PC-9 (cell line): Measurements from ENCODE around the gene OAF.

ENCODE experiments used
- CTCF ChIP-seq: fragments of 200-600 bp; sonication (generic); conservative IDR thresholded peaks from 2 replicates; pipeline ENCODE4 v1.6.1; 2017; ENCODE audit warnings: mixed run types, antibody characterized with exemption, mild to moderate bottlenecking, moderate library complexity
- EZH2 ChIP-seq: fragments of 200-600 bp; sonication (generic); IDR thresholded peaks from 2 replicates; pipeline ENCODE4 v1.8.0; 2017; ENCODE audit warnings: antibody characterized with exemption, low read depth

GRCh38 chr11:120188371-120188770 is 22.5 kb upstream of the OAF start:
- no peak for TF ChIP-seq CTCF
- no peak for TF ChIP-seq EZH2
